Renal pelvis (tissue), 4 donors: ENCODE results near the gene RNPEPL1. TPM values are rescaled to one million over a fixed set of nuclear protein-coding genes. Genes with fewer than 3 reads are reported as not detected.
"Not testable (repeated sequence)": the region's sequence is repeated elsewhere in the genome, so short reads cannot be mapped to it uniquely, and the experiment has no call there.

ENCODE experiments used
- DNase-seq: peaks from one replicate; pipeline ENCODE4 v3.0.0-alpha.2; 2013
- polyA plus RNA-seq, 3 donors: library from polyadenylated mRNA; unstranded; fragments of 120-200 nt; gene quantifications; one replicate each; pipeline ENCODE4 v1.2.1, GENCODE V29; 2013; ENCODE audit not compliant: insufficient read length in 3 of 3

The RNPEPL1 gene
- polyA plus RNA-seq, 3 donors, result 33.0 to 36.7 (median 36.6) TPM

- no peak for DNase-seq
These were observed 37.2 kb upstream of the RNPEPL1 start for GRCh38 chr2:240531038-240531437.

GRCh38 chr2:240532031-240532775, 36.1 kb upstream of the RNPEPL1 start:
- no peak for DNase-seq

- no peak for DNase-seq
These were observed 30.1 kb upstream of the RNPEPL1 start for GRCh38 chr2:240538031-240538780.

- not testable (repeated sequence) for DNase-seq
These were observed 29.2 kb upstream of the RNPEPL1 start for GRCh38 chr2:240539101-240539500.

- DNase-seq, result peak; percentile 54
These were observed 28.4 kb upstream of the RNPEPL1 start for GRCh38 chr2:240539906-240540305.

- no peak for DNase-seq
These were observed 17.0 kb upstream of the RNPEPL1 start for GRCh38 chr2:240551288-240551687.

- no peak for DNase-seq
These were observed 16.5 kb upstream of the RNPEPL1 start for GRCh38 chr2:240551811-240552210.

- no peak for DNase-seq
These were observed 14.3 kb upstream of the RNPEPL1 start for GRCh38 chr2:240553956-240554480.

- DNase-seq, result no peak
These were observed 13.4 kb upstream of the RNPEPL1 start for GRCh38 chr2:240554767-240555493.

- DNase-seq, result no peak
These were observed 12.6 kb upstream of the RNPEPL1 start for GRCh38 chr2:240555541-240556250.

GRCh38 chr2:240556553-240557100, 11.7 kb upstream of the RNPEPL1 start:
- DNase-seq, result peak; percentile 64

- DNase-seq, result no peak
These were observed 11.1 kb upstream of the RNPEPL1 start for GRCh38 chr2:240557101-240557751.

GRCh38 chr2:240557808-240558207, 10.5 kb upstream of the RNPEPL1 start, which contains the start of gene ANKMY1:
ANKMY1 (minus strand) TSS chr2:240557988; CDS start chr2:240557335, 653 bp downstream.
- DNase-seq, result peak; percentile 74

- no peak for DNase-seq
These were observed 10.0 kb upstream of the RNPEPL1 start for GRCh38 chr2:240558236-240558761.

GRCh38 chr2:240559286-240559685, 9.0 kb upstream of the RNPEPL1 start:
- DNase-seq, result no peak

GRCh38 chr2:240560084-240560479, 8.2 kb upstream of the RNPEPL1 start, which contains the start of gene DUSP28:
DUSP28 (plus strand) TSS chr2:240560357; CDS start chr2:240560685, 328 bp downstream.
- peak; percentile 80 for DNase-seq

GRCh38 chr2:240560480-240561324, 7.6 kb upstream of the RNPEPL1 start:
- DNase-seq, result peak; percentile 98

- DNase-seq, result no peak
These were observed 6.8 kb upstream of the RNPEPL1 start for GRCh38 chr2:240561325-240561971.

- DNase-seq, result not testable (repeated sequence)
These were observed 5.1 kb upstream of the RNPEPL1 start for GRCh38 chr2:240563231-240563630.
